Mesothelial cell of epicardium (in vitro differentiated cells): ENCODE data around the gene SIGLEC8. TPM values are rescaled to one million over a fixed set of nuclear protein-coding genes. Genes with fewer than 3 reads are reported as not detected.
"Not testable (repeated sequence)": the region's sequence is repeated elsewhere in the genome, so short reads cannot be mapped to it uniquely, and the experiment has no call there.

Source experiments
- DNase-seq, 2 experiments: peaks; one replicate each; pipeline ENCODE4 v3.0.0; 2021; ENCODE audit warnings: low spot score in 2 of 2; ENCODE audit not compliant: unreplicated experiment in 2 of 2
- H3K27ac Mint-ChIP-seq: 2 replicates; pipeline ENCODE4 v1.8.0; 2021; ENCODE audit warnings: mixed read lengths
- H3K27me3 Mint-ChIP-seq: 2 replicates; pipeline ENCODE4 v1.8.0; 2021; ENCODE audit warnings: low read depth, mixed read lengths
- H3K36me3 Mint-ChIP-seq: 2 replicates; pipeline ENCODE4 v1.8.0; 2021; ENCODE audit warnings: mixed read lengths
- H3K4me1 Mint-ChIP-seq: 2 replicates; pipeline ENCODE4 v1.8.0; 2021; ENCODE audit warnings: mixed read lengths
- H3K4me3 Mint-ChIP-seq: 2 replicates; pipeline ENCODE4 v1.8.0; 2021; ENCODE audit warnings: mild to moderate bottlenecking, moderate library complexity, mixed read lengths
- H3K9me3 Mint-ChIP-seq: 2 replicates; pipeline ENCODE4 v1.8.0; 2021; ENCODE audit warnings: mixed read lengths
- CTCF ChIP-seq: fragments of 200-600 bp; sonication (generic); IDR thresholded peaks from one replicate; pipeline ENCODE4 v1.5.0; 2021; ENCODE audit warnings: antibody characterized with exemption; ENCODE audit not compliant: unreplicated experiment
- total RNA-seq: library from RNA; stranded (reverse); gene quantifications from 3 replicates; pipeline ENCODE4 v1.2.1, GENCODE V29; 2021

The SIGLEC8 gene
- total RNA-seq, 1 donor from 2014 or later: not detected

- no peak overlapping the region for H3K27ac Mint-ChIP-seq
- no peak for DNase-seq
- peaks cover 11% of the 10 kb centered on the region for H3K9me3 Mint-ChIP-seq
- H3K27me3 Mint-ChIP-seq: peaks cover 25% of the 10 kb centered on the region
- no peaks in the 10 kb centered on the region for H3K4me1 Mint-ChIP-seq
- no peaks in the 10 kb centered on the region for H3K36me3 Mint-ChIP-seq
- TF ChIP-seq CTCF: no peak
- no peak overlapping the region for H3K4me3 Mint-ChIP-seq
Measured at GRCh38 chr19:51467864-51468544, 9.8 kb upstream of the SIGLEC8 start.

GRCh38 chr19:51466723-51467122, 8.5 kb upstream of the SIGLEC8 start:
- Mint-ChIP-seq H3K27me3 (peaks cover 31% of the 10 kb centered on the region), H3K4me1 (no peaks in the 10 kb centered on the region), H3K27ac (no peak overlapping the region), H3K9me3 (peaks cover 11% of the 10 kb centered on the region), H3K36me3 (no peaks in the 10 kb centered on the region), H3K4me3 (no peak overlapping the region)
- no peak for TF ChIP-seq CTCF
- no peak for DNase-seq

- Mint-ChIP-seq H3K9me3 (peaks cover 15% of the 10 kb centered on the region), H3K27me3 (peaks cover 32% of the 10 kb centered on the region)
- not testable (repeated sequence) for H3K27ac Mint-ChIP-seq, H3K4me3 Mint-ChIP-seq, H3K4me1 Mint-ChIP-seq, DNase-seq, H3K36me3 Mint-ChIP-seq
Measured at GRCh38 chr19:51463976-51464581, 5.8 kb upstream of the SIGLEC8 start.

- TF ChIP-seq CTCF: no peak
- no peaks in the 10 kb centered on the region for H3K36me3 Mint-ChIP-seq
- DNase-seq: no peak
- peaks cover 32% of the 10 kb centered on the region for H3K27me3 Mint-ChIP-seq
- H3K4me1 Mint-ChIP-seq: no peaks in the 10 kb centered on the region
- no peak overlapping the region for H3K27ac Mint-ChIP-seq
- H3K9me3 Mint-ChIP-seq: peaks cover 15% of the 10 kb centered on the region
- no peak overlapping the region for H3K4me3 Mint-ChIP-seq
Measured at GRCh38 chr19:51462681-51463080, 4.4 kb upstream of the SIGLEC8 start.

- H3K4me3 Mint-ChIP-seq: no peak overlapping the region
- H3K9me3 Mint-ChIP-seq: peaks cover 15% of the 10 kb centered on the region
- TF ChIP-seq CTCF: no peak
- H3K4me1 Mint-ChIP-seq: no peaks in the 10 kb centered on the region
- H3K36me3 Mint-ChIP-seq: no peaks in the 10 kb centered on the region
- H3K27me3 Mint-ChIP-seq: peaks cover 32% of the 10 kb centered on the region
- DNase-seq: no peak
- H3K27ac Mint-ChIP-seq: no peak overlapping the region
Measured at GRCh38 chr19:51462276-51462675, 4.0 kb upstream of the SIGLEC8 start.

- TF ChIP-seq CTCF: no peak
- H3K4me3 Mint-ChIP-seq: no peak overlapping the region
- DNase-seq: no peak
- no peaks in the 10 kb centered on the region for H3K4me1 Mint-ChIP-seq
- peaks cover 32% of the 10 kb centered on the region for H3K27me3 Mint-ChIP-seq
- H3K9me3 Mint-ChIP-seq: peaks cover 16% of the 10 kb centered on the region
- no peaks in the 10 kb centered on the region for H3K36me3 Mint-ChIP-seq
- no peak overlapping the region for H3K27ac Mint-ChIP-seq
Measured at GRCh38 chr19:51461723-51462161, 3.5 kb upstream of the SIGLEC8 start.
